Placental epithelial cell (primary cell): ENCODE results near the gene TIPRL. TPM values are rescaled to one million over a fixed set of nuclear protein-coding genes. Genes with fewer than 3 reads are reported as not detected.

ENCODE experiments used
- small RNA-seq: library from RNA; depleted of rRNA; stranded (forward); fragments of <200 nt; gene quantifications from one replicate; pipeline ENCODE3, GENCODE V24; 2012
- total RNA-seq: library from RNA; depleted of rRNA; stranded (reverse); fragments of >200 nt; gene quantifications from 2 replicates; pipeline ENCODE4 v1.2.3, GENCODE V29; 2012

Gene TIPRL
- 37.7 and 47.6 TPM in 2 replicates for total RNA-seq

DNA sequence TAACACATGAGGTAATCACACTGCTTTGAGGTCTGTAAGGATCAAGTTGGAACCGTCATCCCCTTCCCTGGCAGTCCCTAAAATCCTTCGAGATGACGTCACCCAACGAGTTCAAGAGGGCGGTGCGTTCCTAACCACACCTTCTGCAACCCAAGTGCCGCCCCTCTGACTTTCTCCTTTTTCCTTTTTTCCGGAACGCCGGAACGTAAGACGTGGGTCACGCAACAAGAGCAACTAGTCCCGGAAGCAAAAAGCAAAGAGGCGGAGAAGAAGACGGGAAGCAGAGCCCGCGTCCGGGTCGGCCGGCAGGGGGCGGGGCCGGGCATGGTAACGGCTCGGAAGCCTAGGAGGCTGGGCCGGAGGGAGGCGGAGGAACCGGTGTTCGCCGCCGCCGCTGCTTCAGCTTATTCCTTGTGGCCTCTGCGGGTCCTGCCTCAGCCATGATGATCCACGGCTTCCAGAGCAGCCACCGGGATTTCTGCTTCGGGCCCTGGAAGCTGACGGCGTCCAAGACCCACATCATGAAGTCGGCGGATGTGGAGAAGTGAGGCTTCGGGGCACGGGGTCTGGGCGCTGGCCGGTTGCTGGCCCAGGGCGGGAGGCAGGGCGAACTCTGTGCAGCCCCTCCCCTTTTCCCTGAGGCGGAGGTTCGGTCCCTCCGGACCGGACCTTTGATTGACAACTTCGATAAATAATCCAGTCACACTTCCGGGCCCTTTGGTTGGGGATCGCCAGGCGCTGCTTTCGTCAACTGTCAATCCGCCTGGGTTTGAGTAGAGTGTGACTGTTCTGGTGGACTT lies at the start of gene TIPRL:
Gene TIPRL (plus strand): TSS at position 325 of the 800 bp plus-strand sequence. CDS start 116 bp downstream, at position 441.

GRCh38 chr1:168136709-168137514 lies 41.9 kb upstream of the TIPRL start, which contains the start of gene GPR161:
TSS of gene GPR161 (minus strand) at chr1:168136930. CDS start at chr1:168104850, 32,080 bp downstream.

GRCh38 chr1:168225476-168226190 lies 46.9 kb downstream of the TIPRL start, which contains the start of gene SFT2D2:
TSS of gene SFT2D2 (plus strand) at chr1:168226004. CDS start at chr1:168226080, 76 bp downstream.

Small RNA genes within 50 kb of the gene (small RNA-seq; reads per million reads assigned to genes)
- gene AL021397.1: not detected

Other genes with a start within 250 kb of the TIPRL start
- gene DCAF6, start 242.3 kb upstream of the TIPRL start, total RNA-seq: 47.5 and 56.4 TPM in 2 replicates
- gene MPC2, start 241.9 kb upstream of the TIPRL start, total RNA-seq: 22.9 and 25.9 TPM in 2 replicates
- 20.8 and 26.4 TPM in 2 replicates for gene GPR161, start 42.0 kb upstream of the TIPRL start, total RNA-seq
- gene SFT2D2, start 47.0 kb downstream of the TIPRL start, total RNA-seq: 47.9 and 72.3 TPM in 2 replicates
- gene TBX19, start 101.9 kb downstream of the TIPRL start, total RNA-seq: 1.5 and 3.1 TPM in 2 replicates